ENCODE data around the gene CT47A7. TPM values are rescaled to one million over a fixed set of nuclear protein-coding genes. Genes with fewer than 3 reads are reported as not detected.
"Not testable (repeated sequence)": the region's sequence is repeated elsewhere in the genome, so short reads cannot be mapped to it uniquely, and the experiment has no call there.

Gene CT47A7
- polyA plus RNA-seq = not detected

DNA sequence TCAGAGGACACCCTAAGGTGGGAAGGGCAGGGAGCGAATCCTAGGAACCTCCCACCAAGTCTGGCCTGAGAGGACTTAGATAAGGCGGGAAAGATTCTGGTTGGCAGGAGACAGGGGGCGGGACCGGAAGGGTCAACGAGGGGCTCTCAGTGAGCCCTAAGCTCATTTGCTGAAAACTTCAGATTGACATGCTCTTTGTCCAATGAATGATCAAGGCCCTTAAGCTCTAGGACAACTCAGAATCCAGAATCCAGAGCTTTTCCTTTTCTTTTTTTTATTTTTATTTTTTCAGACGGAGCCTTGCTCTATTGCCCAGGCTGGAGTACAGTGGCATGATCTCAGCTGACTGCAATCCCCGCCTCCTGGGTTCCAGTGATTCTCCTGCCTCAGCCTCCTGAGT lies at the start of gene CT47A7:
Gene CT47A7, minus strand, starts transcription at position 101 of the 400 bp plus-strand sequence. CDS start 255 bp downstream, outside the sequence.
- WGBS, 3 donors = no CpG with 5 or more reads among the region's 7 CpGs
- not testable (repeated sequence) for H3K27ac ChIP-seq (ENCODE audit: low read depth, low read length)

DNA sequence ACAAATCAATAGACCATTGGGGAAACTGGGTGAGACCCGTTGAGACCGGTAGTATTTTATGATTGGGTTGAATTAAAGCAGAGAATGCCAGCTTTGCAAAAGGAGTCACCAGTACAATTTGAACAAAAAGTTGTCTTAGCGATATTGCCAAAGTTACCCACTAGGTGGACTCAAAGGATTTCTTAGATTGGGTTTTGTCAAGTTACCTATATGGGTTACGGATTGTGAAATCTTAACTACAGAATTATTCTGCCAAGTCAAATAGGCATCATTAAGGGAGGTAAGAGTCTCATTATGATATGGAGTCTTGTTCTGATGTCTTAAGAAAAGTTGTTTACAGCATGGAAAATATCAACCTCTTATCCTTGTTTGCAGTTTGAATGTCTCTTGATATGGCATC lies 44.2 kb upstream of the CT47A7 start:
- no peak overlapping the region for H3K27ac ChIP-seq (ENCODE audit: low read depth, low read length)
- WGBS, 3 donors = 46 to 65% (median 60%) methylated on average over 4 of the region's 4 CpGs

DNA sequence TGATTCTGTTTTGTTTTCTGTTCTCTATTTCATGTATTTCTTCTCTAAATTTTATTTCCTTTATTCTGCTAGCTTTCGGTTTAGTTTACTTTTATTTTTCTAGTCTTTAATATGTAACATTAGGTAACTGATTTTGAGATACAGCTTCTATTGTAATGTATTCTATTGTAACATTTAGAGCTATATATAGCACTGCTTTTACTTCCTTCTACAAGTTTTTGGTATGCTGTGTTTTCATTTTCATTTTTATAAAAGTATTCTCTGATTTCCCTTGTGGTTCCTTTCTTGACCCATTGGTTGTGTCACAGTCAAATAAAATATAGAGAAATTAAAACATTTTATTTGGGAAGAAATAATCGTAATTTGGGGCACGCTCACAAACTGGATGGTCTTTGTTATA lies 43.0 kb upstream of the CT47A7 start:
- 73 to 90% (median 76%) methylated on average over 3 of the region's 3 CpGs for WGBS, 3 donors
- H3K27ac ChIP-seq (ENCODE audit: low read depth, low read length) = no peak overlapping the region

DNA sequence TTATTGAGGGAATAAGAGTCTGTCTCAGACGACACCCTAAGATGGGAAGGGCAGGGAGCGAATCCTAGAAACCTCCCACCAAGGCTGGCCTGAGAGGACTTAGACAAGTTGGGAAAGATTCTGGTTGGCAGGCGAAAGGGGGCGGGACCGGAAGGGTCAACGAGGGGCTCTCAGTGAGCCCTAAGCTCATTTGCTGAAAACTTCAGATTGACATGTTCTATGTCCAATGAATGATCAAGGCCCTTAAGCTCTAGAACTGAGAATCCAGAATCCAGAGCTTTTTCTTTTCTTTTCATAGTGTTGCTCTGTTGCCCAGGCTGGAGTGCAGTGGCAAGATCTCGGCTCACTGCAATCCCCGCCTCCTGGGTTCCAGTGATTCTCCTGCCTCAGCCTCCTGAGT lies 29.3 kb upstream of the CT47A7 start, which contains the start of gene CT47A1:
Gene CT47A1, minus strand, starts transcription at position 101 of the 400 bp plus-strand sequence. CDS start 231 bp downstream, outside the sequence.
- not testable (repeated sequence) for H3K27ac ChIP-seq (ENCODE audit: low read depth, low read length)
- no CpG with 5 or more reads among the region's 8 CpGs for WGBS, 3 donors

Other genes with a start within 250 kb of the CT47A7 start
- not detected for gene CT47B1, start 80.7 kb downstream of the CT47A7 start, polyA plus RNA-seq
- not detected for gene CT47A11, start 19.4 kb downstream of the CT47A7 start, polyA plus RNA-seq
- gene CT47A10, start 14.6 kb downstream of the CT47A7 start, polyA plus RNA-seq = not detected
- not detected for gene CT47A9, start 9.7 kb downstream of the CT47A7 start, polyA plus RNA-seq
- gene CT47A8, start 4.9 kb downstream of the CT47A7 start, polyA plus RNA-seq = not detected
- not detected for gene CT47A6, start 4.9 kb upstream of the CT47A7 start, polyA plus RNA-seq
- gene CT47A5, start 9.7 kb upstream of the CT47A7 start, polyA plus RNA-seq = not detected
- not detected for gene CT47A4, start 14.6 kb upstream of the CT47A7 start, polyA plus RNA-seq
- gene CT47A3, start 19.5 kb upstream of the CT47A7 start, polyA plus RNA-seq = not detected
- not detected for gene CT47A2, start 24.3 kb upstream of the CT47A7 start, polyA plus RNA-seq
- gene CT47A1, start 29.2 kb upstream of the CT47A7 start, polyA plus RNA-seq = not detected
- gene GLUD2, start 91.0 kb upstream of the CT47A7 start, polyA plus RNA-seq = 1 to 10 TPM in 2 of 3 donors, under 1 TPM in 1; 0.82 to 3.7 (median 1.6) TPM